ENCODE data around the gene DARS1. TPM values are rescaled to one million over a fixed set of nuclear protein-coding genes. Genes with fewer than 3 reads are reported as not detected.

Gene DARS1
- 64.5 and 65.0 TPM in 2 replicates for total RNA-seq

DNA sequence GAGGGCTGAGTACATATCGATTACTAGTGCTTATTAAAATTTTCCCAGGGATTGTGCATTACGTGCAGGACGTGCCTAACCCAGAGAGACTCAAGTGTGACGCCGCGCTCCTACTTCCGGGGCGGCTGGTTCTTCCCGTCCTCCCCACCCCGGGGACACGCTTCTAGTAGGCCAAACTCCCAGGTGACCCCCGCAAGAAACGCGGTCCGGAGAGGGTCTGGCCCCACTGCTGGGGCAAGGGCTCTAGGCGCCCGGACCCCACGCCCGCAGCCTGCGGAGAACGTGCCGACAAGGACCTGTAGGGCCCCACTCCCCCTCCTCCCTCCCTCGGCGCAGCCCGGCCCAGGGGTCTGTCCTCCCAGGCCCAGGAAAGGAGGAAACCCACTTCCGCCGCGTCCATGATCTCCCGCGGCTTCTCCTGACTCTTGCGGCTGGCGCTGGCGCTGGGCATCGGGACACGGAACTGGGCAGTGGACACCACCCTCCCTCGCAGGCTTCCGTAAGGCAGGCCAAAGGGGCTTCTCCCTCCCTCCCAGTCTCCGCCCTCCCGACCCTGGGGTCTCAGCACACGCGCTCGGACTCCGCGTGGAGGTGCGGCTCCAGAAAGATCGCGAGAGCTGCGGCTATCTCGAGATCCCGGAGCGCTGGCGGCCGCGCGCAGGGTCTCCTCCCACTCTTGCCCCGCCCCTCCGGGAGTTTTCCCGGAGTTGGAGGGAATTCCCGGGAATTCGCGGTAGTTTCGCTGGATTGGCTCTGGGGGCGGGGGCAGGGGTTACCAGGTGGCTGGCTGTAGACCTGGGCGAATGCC lies at the start of gene DARS1:
TSS of gene DARS1 (minus strand) at position 609 of the 808 bp plus-strand sequence. CDS start at position 451, 158 bp downstream.
- DNase-seq (ENCODE audit: low read depth, low spot score) = peak; percentile 63

DNA sequence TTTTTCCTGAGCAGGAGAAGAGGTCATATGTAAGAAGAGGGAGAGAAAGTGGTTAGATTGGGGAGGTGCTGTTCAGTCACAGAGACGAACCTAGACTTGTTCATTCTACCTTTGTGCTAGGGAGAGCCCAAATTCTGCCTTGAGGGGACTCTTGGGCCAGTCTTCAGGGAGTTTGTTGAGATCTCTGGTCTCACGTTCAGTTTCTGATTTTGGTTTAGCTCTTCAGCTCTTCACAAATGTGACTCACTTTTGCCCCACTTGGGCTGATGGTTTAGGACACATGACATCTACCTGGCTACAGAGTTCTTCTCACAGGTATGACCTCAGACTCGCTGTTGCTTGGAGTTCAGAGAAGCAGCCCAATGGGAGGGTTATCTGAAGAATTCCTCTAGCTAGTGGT lies 49.2 kb upstream of the DARS1 start:
- no peak for DNase-seq (ENCODE audit: low read depth, low spot score)

DNA sequence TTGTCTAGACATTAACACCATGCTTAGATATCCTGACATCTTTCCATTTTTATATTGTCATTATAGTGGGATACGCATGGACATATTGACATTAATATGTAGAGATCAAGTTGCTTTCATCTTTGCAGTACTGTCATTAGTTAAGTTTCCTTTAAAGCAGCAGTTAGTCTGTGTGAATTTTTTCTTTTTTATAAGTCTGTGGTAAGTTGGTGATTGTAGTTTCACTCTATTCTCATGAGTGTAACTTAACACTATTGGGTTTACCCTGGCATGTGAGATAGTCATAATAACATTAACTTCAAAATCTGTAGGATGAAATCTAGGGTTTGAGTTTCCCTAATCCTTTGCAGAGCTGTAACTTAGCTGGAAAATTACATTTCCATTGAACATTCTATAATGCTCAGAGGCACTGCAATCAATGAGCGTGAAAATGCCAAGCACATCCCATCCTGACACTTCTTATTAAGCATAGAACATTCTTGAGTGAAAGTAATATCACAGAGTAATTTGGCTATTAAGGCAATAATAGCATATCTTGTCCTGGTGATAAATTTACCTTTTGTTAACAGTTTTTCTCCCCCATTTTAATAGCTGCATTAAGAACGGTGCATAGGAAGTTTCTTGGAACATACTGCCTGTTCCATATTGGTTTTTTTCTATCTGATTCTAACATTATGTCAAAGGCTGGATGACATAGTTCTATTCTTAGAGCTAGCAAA lies 47.5 kb upstream of the DARS1 start:
- no peak for DNase-seq (ENCODE audit: low read depth, low spot score)

DNA sequence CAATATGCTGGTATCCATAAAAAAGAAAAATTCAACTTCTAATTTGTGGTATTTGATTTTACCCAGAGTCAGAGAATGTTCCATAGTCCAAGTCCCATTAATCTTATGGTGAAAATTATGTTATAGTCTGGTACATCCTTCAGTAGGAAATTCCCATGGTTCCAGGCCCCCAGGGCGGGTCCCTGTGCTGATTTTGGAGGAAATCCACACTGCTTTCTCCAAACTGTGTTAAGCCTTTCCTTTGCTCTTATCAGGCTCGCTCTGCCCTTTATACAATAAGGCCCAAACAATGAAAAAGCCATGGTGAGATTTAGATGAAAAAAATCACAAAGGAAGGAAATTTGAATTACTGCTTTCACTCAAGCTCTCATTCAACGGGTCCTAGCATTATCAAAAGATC lies 46.8 kb upstream of the DARS1 start:
- no peak for DNase-seq (ENCODE audit: low read depth, low spot score)

DNA sequence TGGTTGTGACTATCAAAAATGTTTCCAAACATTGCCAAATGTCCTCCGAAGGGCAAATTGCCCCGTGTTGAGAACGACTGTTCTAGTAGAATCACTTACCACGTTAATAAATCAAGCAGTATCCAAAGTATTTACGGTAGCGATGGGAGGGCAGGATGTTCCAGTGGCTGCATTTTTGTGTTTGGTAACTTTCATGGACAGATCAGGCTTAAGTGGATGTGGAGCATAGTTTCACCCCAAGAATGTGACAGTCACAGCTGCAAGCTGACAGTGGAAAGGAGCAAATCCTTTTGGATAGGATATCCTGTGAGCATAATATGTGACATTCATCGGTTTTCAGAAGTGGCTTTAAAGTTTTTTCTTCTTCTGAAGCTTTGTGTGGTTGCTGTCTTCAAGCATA lies 46.3 kb upstream of the DARS1 start:
- DNase-seq (ENCODE audit: low read depth, low spot score) = no peak

DNA sequence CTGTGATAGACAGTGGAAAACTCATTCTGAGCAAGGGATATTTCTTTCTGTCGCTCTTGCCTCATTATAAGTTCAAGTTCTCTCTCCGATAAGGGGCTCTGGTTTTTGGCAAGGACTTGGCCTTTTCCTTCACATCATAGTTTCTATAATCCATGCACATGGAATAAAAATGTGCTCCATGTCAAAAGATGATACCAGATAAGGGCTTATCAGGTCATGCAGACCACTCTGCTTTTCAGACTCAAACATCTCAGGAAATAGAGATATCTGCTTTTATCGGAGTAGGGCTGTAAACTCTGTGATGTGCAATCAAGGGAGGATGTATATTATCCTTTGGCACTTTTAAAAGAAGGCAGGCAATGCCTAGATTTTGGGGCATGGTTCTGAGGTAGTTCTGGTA lies 45.0 kb upstream of the DARS1 start:
- no peak for DNase-seq (ENCODE audit: low read depth, low spot score)

DNA sequence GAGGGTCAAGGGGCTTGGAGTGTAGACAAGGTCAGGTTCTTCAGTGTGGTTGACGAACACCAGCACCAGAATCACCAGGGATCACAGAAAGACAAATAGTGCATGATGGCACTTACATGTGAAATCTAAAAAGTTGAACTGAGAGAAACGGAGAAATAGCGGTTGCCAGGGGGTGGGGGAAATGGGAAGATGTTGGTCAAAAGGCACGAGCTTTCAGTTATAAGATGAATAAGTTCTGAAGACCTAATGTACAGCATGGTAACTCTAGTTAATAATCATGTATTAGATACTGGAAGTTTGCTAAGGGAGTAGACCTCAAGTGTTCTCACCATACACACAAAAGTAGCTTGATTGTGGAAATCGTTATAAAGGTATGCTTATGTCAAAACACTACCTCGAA lies 43.7 kb upstream of the DARS1 start:
- no peak for DNase-seq (ENCODE audit: low read depth, low spot score)

DNA sequence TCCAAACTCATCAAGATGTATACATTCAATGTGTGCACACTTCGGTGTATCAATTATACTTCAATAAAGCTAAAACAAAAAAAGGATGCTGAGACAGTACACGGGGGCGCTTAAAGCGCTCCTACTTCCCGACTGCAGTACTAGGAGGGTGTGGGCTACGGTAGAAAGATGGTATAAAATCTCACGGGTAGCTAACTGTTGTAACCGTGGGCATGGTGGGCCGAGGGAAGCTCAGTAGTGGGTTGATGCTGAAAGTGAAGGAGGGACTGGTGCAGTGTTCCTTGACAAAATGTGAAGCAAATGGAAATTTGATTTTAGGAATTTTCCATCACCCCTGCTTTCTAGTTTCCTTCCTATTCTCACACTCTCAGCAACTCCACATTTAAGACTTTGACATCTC lies 42.6 kb upstream of the DARS1 start:
- no peak for DNase-seq (ENCODE audit: low read depth, low spot score)

DNA sequence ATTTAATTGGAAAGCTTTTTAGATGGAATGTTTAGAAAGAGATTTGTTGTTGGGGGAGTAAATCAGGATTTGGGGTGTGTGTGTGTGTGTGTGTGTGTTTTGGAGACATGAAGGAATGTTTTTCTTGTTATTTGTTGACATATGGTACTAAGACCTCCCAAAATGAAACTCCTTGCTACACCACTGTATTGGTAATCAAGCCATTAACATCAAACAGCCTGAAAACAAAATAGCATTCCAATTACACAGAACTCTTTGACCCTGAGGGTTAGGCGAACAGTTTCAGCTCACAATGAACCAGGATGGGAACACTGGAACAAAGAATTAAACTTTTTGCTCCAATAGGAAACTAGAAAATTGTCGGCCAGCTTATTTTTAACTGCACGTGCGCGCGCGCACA lies 41.7 kb upstream of the DARS1 start:
- DNase-seq (ENCODE audit: low read depth, low spot score) = no peak

DNA sequence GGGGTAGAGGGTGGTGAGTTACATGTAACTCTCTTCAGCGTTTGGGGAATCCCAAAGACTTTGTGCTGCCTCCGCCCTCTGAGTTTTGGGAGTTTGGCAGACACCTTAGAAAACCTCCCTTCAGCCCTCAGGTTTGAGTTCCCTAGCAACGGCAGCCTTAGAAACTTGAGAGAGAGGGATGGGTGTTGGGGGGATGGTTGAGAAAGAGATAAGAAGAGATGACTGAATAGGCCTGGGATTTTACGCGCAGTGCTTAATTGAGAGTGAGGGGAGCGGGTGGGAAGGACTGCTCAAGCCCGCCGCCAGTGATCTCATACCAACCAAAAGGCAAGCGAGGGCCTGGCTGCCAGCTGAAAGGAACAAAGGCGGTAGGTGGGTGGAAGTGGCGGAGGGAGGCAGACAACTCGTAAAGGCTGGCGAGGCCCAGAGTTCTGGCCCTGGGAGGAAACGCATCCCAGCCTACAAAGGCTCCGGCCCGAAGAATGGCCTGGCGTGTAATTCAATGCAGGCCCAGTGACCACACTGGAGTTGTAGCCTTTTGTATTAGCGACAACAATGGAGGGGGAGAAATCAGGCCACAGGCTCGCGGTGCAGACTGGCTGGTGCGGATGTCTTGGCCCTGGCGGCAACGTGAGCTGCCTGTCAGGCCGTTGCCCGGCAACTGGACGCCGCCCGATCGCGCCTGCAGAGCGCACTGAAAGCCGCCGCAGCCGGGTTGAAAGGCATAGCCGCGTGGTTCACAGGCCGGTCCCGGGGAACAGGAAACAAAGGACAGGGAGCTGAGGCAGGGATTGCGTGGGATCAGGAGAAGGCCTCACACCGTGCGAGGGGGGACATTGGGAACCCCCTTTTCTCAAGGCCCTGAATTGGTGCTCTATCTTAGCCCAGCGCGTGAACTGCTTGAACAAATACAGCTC lies 39.9 kb upstream of the DARS1 start:
- DNase-seq (ENCODE audit: low read depth, low spot score) = peak; percentile 4

DNA sequence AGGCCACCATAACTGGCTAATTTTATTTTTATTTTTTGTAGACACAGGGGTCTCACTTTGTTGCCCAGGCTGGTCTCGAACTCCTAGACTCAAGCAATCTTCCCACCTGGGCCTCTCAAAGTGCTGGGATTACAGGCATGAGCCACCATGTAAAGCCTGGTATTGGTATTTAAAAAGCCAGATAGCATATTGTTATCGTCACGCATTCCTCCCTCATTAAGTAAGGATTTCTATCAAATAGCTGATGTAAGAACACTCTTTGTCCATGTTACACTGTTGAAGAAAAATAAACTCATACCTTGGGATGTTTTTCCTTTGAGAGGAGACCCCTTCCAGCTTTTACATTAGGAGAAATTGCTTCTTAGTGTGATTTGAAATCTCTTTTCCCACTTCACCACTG lies 39.2 kb upstream of the DARS1 start:
- no peak for DNase-seq (ENCODE audit: low read depth, low spot score)

DNA sequence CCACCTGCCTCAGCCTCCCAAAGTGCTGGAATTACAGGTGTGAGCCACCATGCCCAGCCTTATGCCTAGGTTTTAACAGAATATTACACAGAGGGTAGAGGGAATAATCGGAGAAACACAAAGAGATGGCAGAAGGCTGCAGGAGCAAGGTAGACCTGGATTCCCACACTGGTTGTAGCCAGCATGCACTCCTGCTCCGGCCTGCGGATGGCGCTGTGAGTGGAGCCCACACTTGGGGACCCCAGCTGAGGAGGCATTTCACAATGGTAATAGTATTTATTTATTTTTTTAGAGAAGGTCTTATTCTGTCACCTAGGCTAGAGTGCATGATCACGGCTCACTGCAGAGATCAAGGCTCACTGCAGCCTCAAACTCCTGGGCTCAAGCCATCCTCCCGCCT lies 38.8 kb upstream of the DARS1 start:
- DNase-seq (ENCODE audit: low read depth, low spot score) = no peak

DNA sequence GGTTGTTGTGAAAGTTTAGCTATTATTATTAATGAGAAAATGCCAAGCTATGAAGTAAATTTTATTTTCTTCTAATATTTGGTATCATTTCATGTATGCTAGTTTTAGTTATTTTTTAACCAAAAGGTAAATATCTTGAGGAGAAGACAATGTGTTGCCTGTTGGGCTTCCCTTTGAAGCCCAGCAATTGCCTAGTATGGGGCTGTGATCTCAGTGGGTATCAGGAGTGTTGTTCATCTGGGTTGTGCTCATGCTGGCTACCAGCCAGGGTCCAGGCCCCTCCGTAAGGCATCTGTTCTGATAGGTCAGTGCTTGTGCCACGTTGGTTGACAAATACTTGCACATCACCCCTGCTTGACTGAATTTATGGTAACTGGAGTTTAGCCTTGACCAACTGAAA lies 38.0 kb upstream of the DARS1 start:
- DNase-seq (ENCODE audit: low read depth, low spot score) = no peak

DNA sequence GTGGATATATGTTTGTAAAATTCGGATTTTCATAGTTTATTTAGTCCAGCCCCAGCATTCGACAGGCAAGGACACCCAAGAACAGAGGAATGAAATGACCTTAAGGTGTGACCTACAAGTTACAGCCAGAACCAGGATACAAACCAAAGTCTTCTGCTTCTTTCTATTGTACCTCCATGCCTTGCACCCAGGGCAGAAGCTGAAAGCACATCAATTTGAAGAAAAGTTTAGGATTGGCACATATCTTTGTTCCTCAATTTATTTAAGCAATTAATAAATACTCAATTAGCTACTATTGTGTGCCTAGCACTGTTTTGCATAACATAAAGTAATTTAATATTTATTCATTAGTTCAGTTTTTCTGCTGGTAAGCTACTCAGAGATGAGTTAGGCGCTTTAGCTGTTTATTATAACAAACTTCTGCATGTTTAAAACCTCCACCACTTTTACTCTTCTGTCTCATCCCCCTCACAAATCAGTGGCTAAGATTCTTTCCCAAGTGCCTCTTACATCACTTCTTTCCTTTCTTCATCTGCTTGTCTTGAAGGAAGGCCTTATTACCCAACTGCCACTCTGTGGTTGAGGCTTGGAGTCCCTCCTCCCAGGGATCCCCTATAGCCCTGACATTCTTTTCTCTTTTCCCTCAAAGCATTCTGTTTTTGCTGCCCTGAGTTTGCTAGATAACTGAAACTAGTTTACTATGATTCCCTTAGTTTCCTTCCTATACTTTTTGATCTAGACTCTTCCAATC lies 37.1 kb upstream of the DARS1 start:
- no peak for DNase-seq (ENCODE audit: low read depth, low spot score)

DNA sequence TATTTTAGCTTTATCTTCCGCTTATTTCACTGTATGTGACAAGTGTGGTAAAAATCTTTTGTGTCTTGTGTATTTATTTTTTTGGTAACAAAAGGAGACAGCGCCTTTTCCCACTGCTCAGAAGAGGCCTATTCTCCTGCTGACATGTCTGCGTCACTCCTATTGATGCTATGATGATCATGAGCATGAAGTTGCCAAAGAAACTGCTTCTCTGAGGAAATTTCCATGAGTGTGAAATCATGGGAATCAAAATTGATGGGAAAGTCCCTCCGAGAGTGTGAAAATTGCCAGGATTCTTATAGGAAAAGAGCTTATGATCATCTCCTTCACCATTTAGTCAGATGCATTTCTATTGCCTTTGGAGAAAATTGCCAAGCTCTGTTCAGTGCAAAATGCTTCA lies 36.5 kb upstream of the DARS1 start:
- DNase-seq (ENCODE audit: low read depth, low spot score) = no peak

DNA sequence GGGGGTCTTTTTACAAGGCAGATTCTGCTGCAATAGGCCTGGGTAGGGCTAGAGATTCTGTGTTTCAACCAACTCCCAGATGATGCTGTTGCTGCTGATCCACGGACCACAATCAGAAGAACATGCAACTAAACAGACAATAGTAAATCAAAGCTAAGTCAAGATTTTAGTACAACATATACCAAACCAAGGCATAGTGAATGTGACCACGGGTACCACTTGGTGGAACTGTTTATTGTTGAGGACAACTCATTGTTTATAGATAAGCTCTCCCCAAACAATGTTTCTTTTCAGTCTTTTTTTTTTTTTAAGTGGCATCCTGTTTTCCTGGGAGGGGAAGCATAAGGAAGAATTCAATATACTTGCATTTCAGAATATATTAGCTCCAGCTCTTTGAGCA lies 36.0 kb upstream of the DARS1 start:
- no peak for DNase-seq (ENCODE audit: low read depth, low spot score)

DNA sequence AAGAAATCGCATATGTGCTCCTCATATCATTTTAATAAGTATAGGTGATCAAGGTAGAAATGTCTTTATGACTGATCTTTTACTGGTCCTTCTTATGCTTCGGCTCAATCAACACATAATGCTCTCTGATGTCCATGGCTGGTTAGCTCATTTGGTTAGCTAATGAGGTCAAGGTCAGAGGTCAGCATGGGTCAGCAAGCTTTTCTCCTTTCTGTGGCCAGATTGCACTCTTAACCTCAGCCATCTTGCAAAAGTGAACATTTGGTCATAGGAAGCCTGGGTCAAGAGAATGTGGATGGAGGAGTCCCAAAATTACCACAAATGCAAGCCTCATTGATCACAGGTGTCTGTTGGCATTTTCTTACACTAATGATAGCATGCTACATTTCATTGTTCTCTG lies 35.4 kb upstream of the DARS1 start:
- no peak for DNase-seq (ENCODE audit: low read depth, low spot score)

DNA sequence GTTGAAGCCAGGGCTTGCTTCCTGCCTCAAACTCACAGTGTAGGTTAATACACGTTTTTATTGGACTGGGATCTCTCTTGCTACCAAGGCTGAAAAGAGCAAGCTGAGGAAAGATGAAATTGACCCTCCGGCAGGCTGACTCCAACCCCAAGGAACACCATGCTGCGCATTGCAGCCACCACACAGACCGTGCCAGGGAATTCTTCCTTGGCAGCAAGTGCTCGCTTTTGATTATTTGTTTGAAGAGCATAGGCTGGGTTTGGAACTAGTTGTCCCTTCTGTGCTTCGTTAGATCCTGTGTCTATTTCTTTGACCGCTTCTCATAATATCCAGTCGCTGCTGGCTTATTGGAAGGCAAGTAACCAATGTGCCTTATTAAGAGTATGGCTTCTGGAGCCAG lies 34.4 kb upstream of the DARS1 start:
- no peak for DNase-seq (ENCODE audit: low read depth, low spot score)

DNA sequence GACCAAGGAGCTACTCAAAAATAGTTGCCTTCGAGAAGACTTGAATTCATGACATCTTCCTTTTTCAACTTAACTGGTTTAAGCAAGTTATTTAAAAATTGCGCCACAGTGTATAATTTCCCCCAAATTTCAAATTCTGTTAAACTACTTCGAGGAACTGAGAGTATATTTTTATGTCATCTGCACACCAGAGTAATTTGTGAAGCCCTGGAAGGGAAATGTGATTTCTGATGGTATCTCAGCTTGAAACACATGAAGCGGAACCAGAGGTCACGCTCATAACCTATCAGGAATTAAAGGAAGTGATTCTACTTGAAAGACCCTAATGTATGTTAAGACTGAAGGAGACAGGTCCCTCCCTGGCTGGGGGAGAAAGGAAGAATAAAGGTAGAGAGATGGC lies 33.9 kb upstream of the DARS1 start:
- DNase-seq (ENCODE audit: low read depth, low spot score) = no peak

DNA sequence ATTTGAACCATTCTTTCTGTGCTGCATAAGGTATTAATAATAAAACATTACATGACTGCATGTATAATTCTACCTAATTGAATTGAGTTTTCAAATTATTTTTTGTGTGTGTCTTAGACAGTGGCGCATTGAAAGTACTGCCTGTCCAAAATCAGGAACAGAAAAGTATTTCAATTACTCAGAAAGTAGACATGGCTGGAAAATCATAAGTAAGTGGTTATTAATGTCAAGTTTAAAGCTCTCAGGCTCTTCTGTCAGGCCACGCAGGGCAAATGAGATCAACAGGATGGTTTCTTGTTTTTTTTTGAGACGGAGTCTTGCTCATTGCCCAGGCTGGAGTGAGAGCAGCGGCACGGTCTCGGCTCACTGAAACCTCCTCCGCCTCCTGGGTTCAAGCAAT lies 32.4 kb upstream of the DARS1 start:
- no peak for DNase-seq (ENCODE audit: low read depth, low spot score)

DNA sequence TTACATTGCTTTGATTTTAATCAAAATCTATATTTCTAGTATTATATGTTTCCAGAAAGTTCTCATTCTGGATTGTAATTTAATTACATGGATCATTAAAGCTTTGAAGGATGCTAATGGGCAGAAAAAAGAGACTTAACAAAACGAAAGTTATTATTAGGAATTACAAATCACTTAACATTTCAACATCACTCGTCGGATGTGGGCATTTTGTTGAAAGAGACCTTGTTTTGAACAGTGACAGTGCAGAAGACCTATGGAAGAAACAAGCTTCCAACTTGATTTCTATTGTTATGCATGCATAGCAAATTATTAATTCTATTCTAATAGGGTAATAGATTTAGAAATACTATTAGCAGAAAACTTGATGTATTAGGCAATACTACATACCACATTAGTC lies 31.4 kb upstream of the DARS1 start:
- no peak for DNase-seq (ENCODE audit: low read depth, low spot score)
